Measurements from ENCODE around the gene TSPAN5.

- TF ChIP-seq CTCF (IDR thresholded peaks at IDR 0.05; ENCODE audit: insufficient read depth, low read length): no peak
- no peak for TF ChIP-seq GABPA (IDR thresholded peaks at IDR 0.05; ENCODE audit: low read depth)
- TF ChIP-seq POLR2AphosphoS5 (IDR thresholded peaks at IDR 0.05; ENCODE audit: low read depth): no peak
- TF ChIP-seq REST (IDR thresholded peaks at IDR 0.05; ENCODE audit: insufficient replicate concordance, low read depth): no peak
- no peak for TF ChIP-seq SPI1 (IDR thresholded peaks at IDR 0.05; ENCODE audit: borderline replicate concordance, low read depth)
These were observed 22.4 kb upstream of the TSPAN5 start for GRCh38 chr4:98680806-98681205.

Measured in HL-60 (cell line).